PC-3 (cell line): ENCODE results near the gene PSMA2. TPM values are rescaled to one million over a fixed set of nuclear protein-coding genes. Genes with fewer than 3 reads are reported as not detected.

Experiments
- ATAC-seq: fragments of 200-7000 bp; cut with Tn5 transposase; 2 replicates; pipeline ENCODE4 v1.9.1; 2020; ENCODE audit warnings: mild to moderate bottlenecking, moderate library complexity
- BruUV-seq: library from RNA; stranded (reverse); fragments of 400-500 nt; replicated peaks from 2 replicates; lab custom pipeline; 2021; lab: Mats Ljungman, UMichigan
- CTCF ChIA-PET: fragments of 300-600 bp; sonication (Branson Sonifier 250); formaldehyde crosslinking; loops from one replicate; lab custom pipeline; 2022; ENCODE audit warnings: antibody characterized with exemption; lab: Charles Lee
- POLR2A ChIA-PET: fragments of 300-600 bp; sonication (Branson Sonifier 250); formaldehyde crosslinking; loops from one replicate; lab custom pipeline; 2022; ENCODE audit warnings: antibody characterized with exemption; ENCODE audit not compliant: unreplicated experiment; lab: Charles Lee
- DNase-seq: peaks from one replicate; pipeline ENCODE4 v3.0.0-alpha.2; 2015
- H2AFZ ChIP-seq: fragments of 300-600 bp; sonication (generic); 2 replicates; pipeline ENCODE4 v1.6.0; 2016; ENCODE audit warnings: antibody characterized with exemption, low read length
- H3F3A ChIP-seq: fragments of 300-600 bp; sonication (generic); one replicate; pipeline ENCODE4 v1.6.0; 2017; ENCODE audit warnings: antibody characterized with exemption, low read length, control low read depth, mild to moderate bottlenecking; ENCODE audit not compliant: unreplicated experiment
- H3K27ac ChIP-seq: fragments of 300-600 bp; sonication (generic); 2 replicates; pipeline ENCODE4 v1.5.1; 2016; ENCODE audit warnings: mild to moderate bottlenecking, low read length
- H3K27me3 ChIP-seq: fragments of 300-600 bp; sonication (generic); 2 replicates; pipeline ENCODE4 v1.6.1; 2016; ENCODE audit warnings: low read length, mixed read lengths
- H3K36me3 ChIP-seq: fragments of 300-600 bp; sonication (generic); 2 replicates; pipeline ENCODE4 v1.6.1; 2016; ENCODE audit warnings: low read depth, mixed run types, low read length, mixed read lengths
- H3K4me1 ChIP-seq: fragments of 300-600 bp; sonication (generic); 2 replicates; pipeline ENCODE4 v1.5.1; 2016; ENCODE audit warnings: low read length; ENCODE audit not compliant: insufficient read depth
- H3K4me2 ChIP-seq: fragments of 300-600 bp; sonication (generic); 2 replicates; pipeline ENCODE4 v1.6.0; 2016; ENCODE audit warnings: low read length
- H3K4me3 ChIP-seq: fragments of 300-600 bp; sonication (generic); 2 replicates; pipeline ENCODE4 v1.5.1; 2016; ENCODE audit warnings: mild to moderate bottlenecking, low read length, mixed read lengths
- H3K79me2 ChIP-seq: fragments of 300-600 bp; sonication (generic); 2 replicates; pipeline ENCODE4 v1.6.1; 2017; ENCODE audit warnings: low read length, mixed read lengths
- H3K9ac ChIP-seq: fragments of 300-600 bp; sonication (generic); 2 replicates; pipeline ENCODE4 v1.6.0; 2016; ENCODE audit warnings: mild to moderate bottlenecking, low read length
- H3K9me2 ChIP-seq: fragments of 300-600 bp; sonication (generic); replicated peaks from 2 replicates; pipeline ENCODE4 v1.6.1; 2016; ENCODE audit warnings: mixed run types, low read length, mixed read lengths
- H3K9me3 ChIP-seq: fragments of 300-600 bp; sonication (generic); 2 replicates; pipeline ENCODE4 v1.6.1; 2016; ENCODE audit warnings: low read length, mixed read lengths
- H4K20me1 ChIP-seq: fragments of 300-600 bp; sonication (generic); 2 replicates; pipeline ENCODE4 v1.6.1; 2016; ENCODE audit warnings: low read length, mixed read lengths
- EZH2 ChIP-seq: fragments of 300-600 bp; sonication (generic); IDR thresholded peaks from one replicate; pipeline ENCODE4 v1.6.1; 2017; ENCODE audit warnings: antibody characterized with exemption, mild to moderate bottlenecking, low read length; ENCODE audit not compliant: unreplicated experiment
- EZH2phosphoT487 ChIP-seq: fragments of 300-600 bp; sonication (generic); IDR thresholded peaks from 2 replicates; pipeline ENCODE4 v1.6.1; 2018; ENCODE audit warnings: mild to moderate bottlenecking, antibody characterized with exemption, low read length, borderline replicate concordance
- intact Hi-C: fragments of 100-400 bp; cut with micrococcal nuclease; formaldehyde crosslinking; loops from 2 replicates; pipeline ENCODE4 v1.9.0; 2023
- total RNA-seq: library from RNA; depleted of rRNA; stranded (reverse); fragments of >200 nt; gene quantifications from 2 replicates; pipeline ENCODE4 v1.2.3, GENCODE V29; 2014
- TF ChIP-seq, protein P1 (sequence below): fragments of 300-600 bp; sonication (generic); conservative IDR thresholded peaks from 2 replicates; pipeline ENCODE4 v1.5.1; 2017; ENCODE audit warnings: antibody characterized with exemption, low read depth, mild to moderate bottlenecking, low read length

Gene PSMA2
- total RNA-seq, 1 experiment from 2014 or later, result 85.6 TPM

GRCh38 chr7:42877862-42878261 lies 54.1 kb downstream of the PSMA2 start:
- intact Hi-C loops, result no loop called here
- no peaks in the 10 kb centered on the region for H3K27me3 ChIP-seq
- H3K9me3 ChIP-seq, result no peaks in the 10 kb centered on the region
- no peak overlapping the region for H3K4me2 ChIP-seq
- no TSS peak for BruUV-seq
- H3F3A ChIP-seq, result no peaks in the 10 kb centered on the region
- no peaks in the 10 kb centered on the region for H3K9me2 ChIP-seq
- peaks cover 4% of the 10 kb centered on the region; the same call in 1 of the 2 replicates for H3K4me1 ChIP-seq
- ChIA-PET POLR2A (no interaction called here), CTCF (interaction anchor here (0.6 kb wide), 1 partner anchor 42 kb away, joined by 6 read pairs; no protein-coding TSS in a partner anchor)
- H2AFZ ChIP-seq, result no peak overlapping the region
- no peaks in the 10 kb centered on the region for H3K79me2 ChIP-seq
- no peak for DNase-seq
- H3K27ac ChIP-seq, result no peak overlapping the region
- H3K36me3 ChIP-seq, result no peaks in the 10 kb centered on the region
- H3K9ac ChIP-seq, result no peak overlapping the region
- no peak for TF ChIP-seq EZH2phosphoT487
- H3K4me3 ChIP-seq, result no peak overlapping the region
- no peaks in the 10 kb centered on the region for H4K20me1 ChIP-seq
- ATAC-seq, result no peak

GRCh38 chr7:42876182-42877068 lies 55.5 kb downstream of the PSMA2 start:
- CTCF ChIA-PET, result interaction anchor here (0.7 to 1.8 kb wide), 9 partner anchors 11 to 983 kb away, joined by 3 to 16 read pairs (median 3); no protein-coding TSS in a partner anchor
- peak; percentile 75 for DNase-seq
- intact Hi-C loops, result loop anchor here (1.0 kb wide), 1 partner anchor 936 kb away; no protein-coding TSS in a partner anchor
- peak; percentile 85 for ATAC-seq
- Histone ChIP-seq H3K36me3 (no peaks in the 10 kb centered on the region), H3K9me2 (no peaks in the 10 kb centered on the region), H3K4me2 (no peak overlapping the region), H4K20me1 (no peaks in the 10 kb centered on the region), H3K27me3 (no peaks in the 10 kb centered on the region), H3K4me1 (peaks cover 4% of the 10 kb centered on the region; the same call in 1 of the 2 replicates), H3K9me3 (no peaks in the 10 kb centered on the region), H3K9ac (no peak overlapping the region), H3K4me3 (no peak overlapping the region), H3F3A (no peaks in the 10 kb centered on the region), H3K79me2 (no peaks in the 10 kb centered on the region), H2AFZ (no peak overlapping the region), H3K27ac (no peak overlapping the region)
- POLR2A ChIA-PET, result interaction anchor here (0.5 kb wide), 1 partner anchor 11 kb away, joined by 4 read pairs; no protein-coding TSS in a partner anchor
- TF ChIP-seq, protein P1, sequence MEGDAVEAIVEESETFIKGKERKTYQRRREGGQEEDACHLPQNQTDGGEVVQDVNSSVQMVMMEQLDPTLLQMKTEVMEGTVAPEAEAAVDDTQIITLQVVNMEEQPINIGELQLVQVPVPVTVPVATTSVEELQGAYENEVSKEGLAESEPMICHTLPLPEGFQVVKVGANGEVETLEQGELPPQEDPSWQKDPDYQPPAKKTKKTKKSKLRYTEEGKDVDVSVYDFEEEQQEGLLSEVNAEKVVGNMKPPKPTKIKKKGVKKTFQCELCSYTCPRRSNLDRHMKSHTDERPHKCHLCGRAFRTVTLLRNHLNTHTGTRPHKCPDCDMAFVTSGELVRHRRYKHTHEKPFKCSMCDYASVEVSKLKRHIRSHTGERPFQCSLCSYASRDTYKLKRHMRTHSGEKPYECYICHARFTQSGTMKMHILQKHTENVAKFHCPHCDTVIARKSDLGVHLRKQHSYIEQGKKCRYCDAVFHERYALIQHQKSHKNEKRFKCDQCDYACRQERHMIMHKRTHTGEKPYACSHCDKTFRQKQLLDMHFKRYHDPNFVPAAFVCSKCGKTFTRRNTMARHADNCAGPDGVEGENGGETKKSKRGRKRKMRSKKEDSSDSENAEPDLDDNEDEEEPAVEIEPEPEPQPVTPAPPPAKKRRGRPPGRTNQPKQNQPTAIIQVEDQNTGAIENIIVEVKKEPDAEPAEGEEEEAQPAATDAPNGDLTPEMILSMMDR, result peak; percentile 78
- no peak for TF ChIP-seq EZH2
- BruUV-seq, result no TSS peak

DNA sequence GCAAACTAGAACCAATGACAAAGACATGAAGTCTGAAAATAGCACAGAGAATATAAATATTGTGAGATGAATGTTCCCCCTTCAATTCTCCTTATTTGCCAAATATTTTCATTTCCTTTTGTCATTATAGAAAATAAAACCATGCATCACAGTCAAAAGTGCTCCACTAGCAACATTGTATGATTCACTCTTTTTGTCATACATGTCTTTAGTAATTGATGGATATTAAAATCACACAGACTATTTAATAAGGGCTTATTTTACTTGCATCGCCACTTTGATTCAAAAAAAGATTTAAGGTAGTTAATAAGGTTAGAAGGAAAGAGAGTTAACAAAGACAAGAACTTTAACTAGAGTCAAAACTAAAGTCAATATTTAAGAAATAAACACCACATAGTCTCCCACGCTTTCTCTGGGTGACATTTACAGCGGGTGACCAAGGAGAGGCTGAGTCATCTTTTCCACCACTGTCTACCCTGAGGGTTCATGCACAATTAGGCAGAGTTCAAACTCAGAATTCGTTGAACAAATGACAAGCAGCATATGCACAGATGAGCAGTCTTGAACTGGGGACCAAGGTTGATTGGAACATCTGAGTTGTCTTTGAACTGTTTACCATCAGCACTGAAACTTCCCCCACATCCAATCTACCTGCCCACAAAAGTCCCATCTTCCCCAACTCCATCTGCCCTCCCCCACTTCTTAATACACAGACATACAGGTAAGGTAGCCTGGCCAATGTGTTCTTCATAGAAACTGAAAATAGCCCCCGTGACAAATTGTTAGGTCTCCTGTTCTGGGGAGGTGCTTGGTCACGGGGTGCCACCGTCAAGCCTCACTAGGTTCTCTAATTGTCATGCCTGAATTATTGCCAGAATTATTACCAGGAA lies 62.6 kb downstream of the PSMA2 start:
- BruUV-seq, result no TSS peak
- H3K4me3 ChIP-seq, result no peak overlapping the region
- no peaks in the 10 kb centered on the region for H4K20me1 ChIP-seq
- H2AFZ ChIP-seq, result no peak overlapping the region
- no peaks in the 10 kb centered on the region for H3K27me3 ChIP-seq
- CTCF ChIA-PET, result no interaction called here
- ATAC-seq (peak; percentile 97), DNase-seq (peak; percentile 67)
- H3K9me2 ChIP-seq, result no peaks in the 10 kb centered on the region
- H3K79me2 ChIP-seq, result no peaks in the 10 kb centered on the region
- intact Hi-C loops, result no loop called here
- POLR2A ChIA-PET, result no interaction called here
- peak overlapping the region; percentile 12 for H3K27ac ChIP-seq
- TF ChIP-seq, protein P1, result no peak
- TF ChIP-seq EZH2phosphoT487, result no peak
- TF ChIP-seq EZH2, result no peak
- H3K4me1 ChIP-seq, result peaks cover 14% of the 10 kb centered on the region
- no peak overlapping the region for H3K9ac ChIP-seq
- no peaks in the 10 kb centered on the region for H3K36me3 ChIP-seq
- peak overlapping the region; percentile 18 for H3K4me2 ChIP-seq
- no peaks in the 10 kb centered on the region for H3F3A ChIP-seq
- H3K9me3 ChIP-seq, result no peaks in the 10 kb centered on the region
